T1000 (cell line): ENCODE results near the gene ADGRG2.
"Not testable (repeated sequence)": the region's sequence is repeated elsewhere in the genome, so short reads cannot be mapped to it uniquely, and the experiment has no call there.

ENCODE experiments used
- DNase-seq: peaks from one replicate; lab custom pipeline; 2025; ENCODE audit warnings: mixed read lengths; lab: John Stamatoyannopoulos, UW

Gene ADGRG2

DNA sequence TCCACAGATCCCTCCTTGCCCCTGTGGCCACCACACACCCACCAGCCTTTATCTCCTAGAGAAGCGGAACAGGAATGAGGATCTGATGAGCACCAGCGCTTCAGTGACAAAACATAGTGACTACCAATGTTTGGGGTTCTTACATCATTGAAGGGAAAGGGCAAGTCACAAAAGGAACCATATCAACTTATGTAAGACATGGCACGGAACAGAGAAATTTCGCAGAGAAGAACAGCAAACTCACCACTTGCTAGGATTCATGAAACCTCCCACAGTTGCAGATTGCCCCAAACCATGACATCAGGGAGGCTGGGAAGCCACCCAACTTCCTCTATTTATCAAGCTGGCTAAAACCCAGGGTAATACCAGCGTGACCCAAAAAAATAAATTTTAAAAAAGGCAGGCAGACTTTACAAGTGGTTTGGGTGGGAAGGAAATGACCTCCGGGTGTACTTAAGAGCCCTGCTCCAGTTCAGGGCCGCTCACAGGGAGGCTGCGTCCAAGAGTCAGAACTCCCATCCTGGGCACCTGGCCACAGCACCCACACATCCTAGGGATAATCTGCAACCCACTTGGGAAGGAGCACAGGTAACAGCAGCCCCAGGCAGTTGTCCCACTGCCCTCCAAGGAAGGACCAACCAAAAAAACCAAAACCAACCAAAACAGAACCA lies 36.0 kb downstream of the ADGRG2 start:
- no peak for DNase-seq

GRCh38 chrX:19085666-19086065 lies 36.6 kb downstream of the ADGRG2 start:
- no peak for DNase-seq

DNA sequence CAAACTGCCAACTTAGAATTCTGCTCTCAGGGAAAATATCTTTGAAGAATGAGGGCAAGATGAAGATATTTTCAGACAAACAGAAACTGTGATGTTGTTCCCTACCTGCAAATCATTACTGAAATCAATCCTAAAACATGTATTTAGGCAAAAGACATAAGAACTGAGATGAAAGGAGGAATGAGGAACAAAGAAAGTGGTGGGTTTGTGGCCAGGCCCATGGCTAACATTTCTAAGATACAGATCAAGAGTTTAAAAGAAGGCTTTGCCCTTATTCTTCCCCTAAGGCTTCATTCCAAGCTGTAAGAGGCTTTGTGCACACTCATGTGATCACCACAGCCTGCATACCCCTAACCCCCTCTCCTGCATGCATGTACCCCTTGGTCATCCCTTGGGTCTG lies 46.5 kb downstream of the ADGRG2 start:
- no peak for DNase-seq

DNA sequence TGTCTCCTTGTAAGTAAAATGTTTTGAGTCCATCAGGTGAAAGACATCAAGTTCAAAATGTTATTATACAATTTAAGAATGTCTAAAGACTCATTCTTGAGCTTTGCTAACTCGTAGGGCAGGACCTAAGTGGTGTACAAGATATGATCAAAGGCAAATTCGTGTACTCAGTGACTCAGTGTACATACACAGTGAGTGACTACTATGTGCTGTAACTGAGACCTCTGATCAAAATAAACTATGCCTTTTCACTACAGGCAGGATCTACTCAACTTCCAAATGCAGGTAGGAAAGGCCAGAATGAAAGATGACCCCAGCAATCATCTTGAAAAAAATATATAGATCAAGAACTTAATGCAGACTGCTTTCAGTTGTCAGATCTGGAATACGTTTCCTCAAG lies 49.9 kb downstream of the ADGRG2 start:
- DNase-seq = no peak

GRCh38 chrX:19070555-19070994 lies 51.7 kb downstream of the ADGRG2 start:
- DNase-seq = no peak

DNA sequence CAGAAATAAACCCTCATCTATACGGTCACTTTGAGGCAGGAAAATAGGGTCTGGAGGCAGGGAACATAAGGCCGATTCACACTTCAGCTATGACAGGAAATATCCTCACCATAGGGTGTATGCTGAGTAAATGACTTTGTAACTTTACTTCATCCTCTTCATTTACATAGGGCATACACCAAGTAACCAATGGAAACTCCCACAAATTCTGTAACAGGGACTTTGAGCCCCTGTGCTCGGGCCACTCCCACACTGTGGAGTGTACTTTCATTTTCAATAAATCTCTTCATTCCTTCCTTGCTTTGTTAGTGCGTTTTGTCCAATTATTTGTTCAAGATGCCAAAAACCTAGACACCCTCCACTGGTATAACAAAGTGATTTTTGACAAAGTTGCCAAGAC lies 55.3 kb downstream of the ADGRG2 start:
- DNase-seq = not testable (repeated sequence)

DNA sequence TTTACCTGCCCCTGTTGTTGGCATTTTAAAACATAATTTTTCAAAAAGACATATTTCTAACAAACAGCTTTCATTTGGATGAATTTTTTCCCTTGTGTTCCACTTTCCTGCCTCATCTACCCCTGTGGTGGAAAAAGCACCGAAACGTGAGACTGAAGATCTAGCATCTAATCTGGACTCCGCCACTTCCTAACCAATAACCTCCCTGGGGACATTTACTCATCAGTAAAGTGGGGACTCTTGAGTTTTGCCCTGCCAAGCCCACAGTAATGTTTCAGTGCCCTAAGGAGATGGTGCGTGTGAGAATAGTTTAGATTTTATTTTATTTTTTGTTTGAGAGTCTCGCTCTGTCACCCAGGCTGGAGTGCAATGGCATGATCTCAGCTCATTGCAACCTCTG lies 56.7 kb downstream of the ADGRG2 start:
- no peak for DNase-seq

- no peak for DNase-seq
Measured at GRCh38 chrX:19064175-19064574, 58.1 kb downstream of the ADGRG2 start.

- DNase-seq = no peak
Measured at GRCh38 chrX:19063030-19063429, 59.2 kb downstream of the ADGRG2 start.

DNA sequence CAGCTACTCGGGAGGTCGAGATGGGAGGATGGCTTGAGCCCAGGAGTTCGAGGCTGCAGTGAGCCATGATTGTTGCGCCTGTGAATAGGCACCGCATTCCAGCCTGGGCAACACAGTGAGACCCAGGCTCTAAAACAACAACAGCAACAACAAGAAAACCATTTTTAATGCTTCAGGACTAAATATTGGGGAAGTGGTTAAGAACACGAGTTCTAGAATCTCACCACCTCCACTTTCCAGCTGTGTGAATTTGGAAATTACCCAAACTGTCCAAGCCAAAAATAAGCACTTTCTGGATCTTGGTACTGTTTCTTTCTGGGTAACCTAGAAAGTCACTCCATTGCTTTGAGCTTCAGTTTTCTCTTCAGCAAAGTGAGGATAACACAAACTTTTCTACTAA lies 63.2 kb downstream of the ADGRG2 start:
- no peak for DNase-seq

- DNase-seq = no peak
Measured at GRCh38 chrX:19057856-19058255, 64.4 kb downstream of the ADGRG2 start.

DNA sequence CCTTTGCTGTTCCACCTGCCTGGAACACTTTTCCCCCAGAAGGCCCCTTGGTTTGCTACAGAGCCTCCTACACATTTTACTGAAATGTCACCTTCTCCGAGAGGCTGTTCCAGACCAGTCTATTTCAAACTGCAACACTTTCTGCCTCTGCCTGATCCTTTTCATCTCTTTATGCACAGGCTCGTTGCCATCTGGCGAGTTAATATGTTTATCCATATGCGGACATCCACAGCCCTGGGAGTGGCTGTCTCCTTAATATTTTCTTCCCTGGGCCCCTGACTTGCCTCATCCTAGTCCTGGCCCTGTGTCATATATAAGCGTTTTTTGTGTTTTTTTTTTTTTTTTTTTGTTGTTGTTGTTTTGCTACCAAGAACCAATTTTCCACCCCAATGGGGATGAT lies 73.2 kb downstream of the ADGRG2 start:
- no peak for DNase-seq

DNA sequence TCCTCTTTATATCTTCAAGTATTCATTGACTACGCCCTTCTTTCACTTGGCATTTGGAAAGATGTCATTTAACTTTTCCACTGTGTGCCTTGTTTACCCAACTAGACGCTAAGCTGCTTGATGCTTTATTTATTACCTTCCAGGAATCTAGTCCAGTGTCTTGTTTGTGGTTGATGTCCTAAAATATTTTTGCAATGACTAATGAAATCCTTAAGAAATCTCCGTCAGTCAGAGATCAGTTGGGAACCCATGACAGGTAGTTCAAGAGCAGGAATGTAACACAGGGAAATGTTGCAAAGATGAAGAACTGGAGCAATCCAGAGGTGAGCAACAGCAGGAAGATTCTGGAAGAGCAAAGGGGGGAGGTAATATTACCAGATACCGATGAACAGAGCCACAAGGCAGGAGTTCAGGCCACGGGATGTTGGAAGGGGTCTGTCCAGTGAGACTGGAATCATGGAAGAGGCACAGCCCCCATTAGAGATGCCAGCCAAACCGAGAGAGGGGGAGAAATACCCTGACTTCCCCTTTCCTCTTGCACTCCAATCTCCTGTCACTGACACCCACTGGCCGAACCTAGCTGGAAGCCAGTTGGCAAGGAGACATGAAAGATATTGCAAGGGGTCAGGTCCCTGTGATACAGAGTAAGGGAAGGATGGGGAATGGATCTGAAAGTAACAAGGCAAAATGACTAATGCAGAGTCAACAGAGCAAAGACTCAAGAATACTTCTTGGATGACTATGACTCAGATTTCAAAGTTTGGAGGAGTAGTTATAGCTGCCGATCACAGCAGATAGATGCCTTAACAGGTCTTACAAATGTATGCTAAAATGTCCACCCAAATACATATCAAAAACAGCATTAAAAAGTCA lies 75.7 kb downstream of the ADGRG2 start:
- DNase-seq = no peak

DNA sequence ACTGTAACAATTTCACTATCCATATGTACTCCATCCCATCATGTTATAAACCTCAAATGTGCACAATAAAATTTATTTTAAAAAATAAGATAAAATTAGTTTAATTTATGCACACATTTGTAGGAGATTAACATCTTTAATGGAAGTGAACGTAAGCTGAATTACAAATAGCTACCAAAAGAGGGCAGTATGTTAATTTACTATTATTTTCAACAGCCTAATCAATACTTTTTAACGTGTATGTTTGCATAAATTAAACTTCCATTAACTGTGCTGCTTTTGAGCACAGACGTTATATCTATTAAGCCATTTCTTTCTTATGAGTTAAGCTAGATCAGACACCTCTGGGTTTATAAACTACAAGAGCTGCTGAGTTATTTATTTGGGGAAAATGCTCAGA lies 81.9 kb downstream of the ADGRG2 start:
- DNase-seq = no peak

DNA sequence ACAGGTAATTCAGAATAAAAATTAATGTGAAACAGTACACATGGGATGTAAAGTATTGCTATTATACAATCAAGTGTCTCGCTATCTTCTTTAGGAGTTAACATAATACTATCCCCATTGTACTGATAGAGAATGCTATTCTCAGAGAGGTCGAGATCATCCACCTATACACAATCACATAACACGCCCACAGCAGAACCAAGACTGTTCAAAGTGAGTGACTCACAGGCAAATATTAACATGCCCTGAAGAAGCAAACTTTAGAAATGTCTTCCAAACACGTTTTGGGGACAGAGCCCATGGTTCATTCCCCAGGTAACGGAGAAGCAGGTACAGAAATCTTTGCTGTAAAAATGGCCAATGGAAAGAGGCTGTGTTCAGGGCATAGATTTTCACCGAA lies 88.2 kb downstream of the ADGRG2 start:
- DNase-seq = no peak

- DNase-seq = no peak
Measured at GRCh38 chrX:19030805-19031204, 91.5 kb downstream of the ADGRG2 start.

DNA sequence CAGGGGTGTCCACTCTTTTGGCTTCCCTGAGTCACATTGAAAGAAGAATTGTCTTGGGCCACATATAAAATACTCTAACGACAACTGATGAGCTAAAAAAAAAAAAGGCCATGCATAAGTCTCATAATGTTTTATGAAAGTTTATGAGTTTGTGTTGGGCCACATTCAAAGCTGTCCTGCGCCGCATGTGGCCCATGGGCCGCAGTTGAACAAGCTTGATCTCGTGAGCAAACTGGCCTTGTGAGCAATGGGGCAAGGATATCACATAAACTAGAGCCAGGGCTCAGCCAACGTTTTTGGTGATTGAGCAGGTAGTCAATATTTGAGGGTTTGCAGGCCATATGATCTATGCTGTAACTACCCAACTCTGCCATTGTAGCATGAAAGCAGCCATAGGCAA lies 93.7 kb downstream of the ADGRG2 start:
- no peak for DNase-seq

DNA sequence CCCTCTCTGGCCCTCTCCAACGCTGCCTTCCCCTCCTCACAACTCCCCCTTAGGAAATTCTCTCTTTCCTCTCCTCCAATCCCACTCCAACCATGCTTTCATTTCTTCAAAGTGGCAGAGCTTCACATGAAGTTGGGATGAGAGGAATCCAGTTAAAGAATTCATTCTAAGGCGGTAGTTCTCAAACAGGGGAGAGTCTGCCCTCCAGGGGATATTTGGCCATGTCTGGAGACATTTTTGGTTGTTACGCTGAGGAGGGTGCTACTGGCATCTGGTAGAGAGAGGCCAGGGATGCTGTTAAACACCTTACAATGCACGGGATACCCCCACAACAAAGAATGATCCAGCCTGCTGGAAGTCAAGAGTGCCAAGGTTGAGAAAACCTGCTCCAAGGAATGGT lies 97.9 kb downstream of the ADGRG2 start:
- DNase-seq = no peak

DNA sequence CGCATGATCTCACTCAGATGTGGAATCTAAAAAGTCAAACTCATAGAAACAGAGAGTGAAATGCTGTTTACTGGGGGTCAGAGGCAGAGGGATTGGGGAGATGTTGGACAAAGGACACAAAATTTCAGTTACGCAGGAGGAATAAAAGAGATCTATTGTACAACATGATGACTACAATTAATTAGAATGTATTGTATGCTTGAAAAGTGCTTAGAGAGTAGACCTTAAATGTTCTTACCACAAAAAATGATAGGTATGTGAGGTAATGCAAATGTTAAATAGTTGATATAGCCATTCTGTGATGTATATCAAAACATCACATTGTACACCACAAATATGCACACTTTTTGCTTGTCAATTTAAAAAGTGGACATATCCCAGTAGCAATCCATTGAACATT lies 102.3 kb downstream of the ADGRG2 start:
- DNase-seq = no peak

GRCh38 chrX:19017271-19017670 lies 105.0 kb downstream of the ADGRG2 start:
- DNase-seq = no peak

DNA sequence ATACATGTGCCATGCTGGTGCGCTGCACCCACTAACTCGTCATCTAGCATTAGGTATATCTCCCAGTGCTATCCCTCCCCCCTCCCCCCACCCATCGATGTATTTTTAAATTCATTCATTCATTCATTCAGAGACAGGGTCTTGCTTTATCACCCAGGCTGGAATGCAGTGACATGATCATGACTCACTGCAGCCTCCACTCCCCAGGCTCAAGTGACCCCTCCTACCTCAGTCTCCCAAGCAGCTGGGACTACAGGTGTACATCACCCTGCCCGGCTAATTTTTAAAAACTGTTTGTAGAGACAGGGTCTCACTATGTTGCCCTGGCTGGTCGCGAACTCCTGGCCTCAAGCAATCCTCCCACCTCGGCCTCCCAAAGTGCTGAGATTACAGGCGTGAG lies 105.7 kb downstream of the ADGRG2 start:
- not testable (repeated sequence) for DNase-seq

DNA sequence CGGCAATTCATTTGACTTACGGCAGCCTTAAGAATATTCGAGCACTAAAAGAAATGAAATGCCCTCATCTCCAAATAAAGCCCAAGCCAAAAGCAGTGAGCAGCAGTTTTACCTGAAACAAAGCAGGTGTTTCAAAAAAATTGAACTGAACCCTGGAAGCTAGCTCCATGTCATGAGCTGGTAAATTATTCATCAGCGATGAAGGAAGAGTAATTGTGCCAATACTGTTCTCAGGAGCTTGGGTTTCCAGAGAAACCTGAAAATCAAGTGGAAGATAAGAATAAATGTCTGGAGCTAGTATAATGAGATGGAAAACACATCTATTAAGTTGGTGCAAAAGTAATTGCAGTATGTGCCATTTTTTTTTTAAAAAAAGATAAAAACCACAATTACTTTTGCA lies 114.4 kb downstream of the ADGRG2 start:
- no peak for DNase-seq

DNA sequence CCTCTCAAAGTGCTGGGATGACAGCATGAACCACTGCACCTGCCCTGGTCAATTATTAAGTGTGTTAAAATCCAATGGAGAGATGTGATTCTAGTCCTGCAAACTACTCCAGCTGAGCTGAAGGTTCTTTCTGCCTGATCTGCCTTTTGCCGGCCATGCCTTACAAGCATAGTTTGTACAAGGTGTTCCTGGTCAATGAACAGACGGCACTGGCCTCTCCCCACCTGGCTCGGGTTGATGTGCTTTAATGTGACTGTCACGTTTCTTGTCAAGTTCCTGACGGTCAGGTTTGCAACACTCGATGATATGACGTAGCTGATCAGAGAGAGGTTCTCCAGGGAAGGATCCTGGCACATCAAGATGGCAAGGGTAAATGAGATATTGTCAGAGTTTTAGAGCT lies 115.3 kb downstream of the ADGRG2 start:
- no peak for DNase-seq

- DNase-seq = no peak
Measured at GRCh38 chrX:19005909-19006308, 116.4 kb downstream of the ADGRG2 start.
